ENCODE data around the gene AHNAK2.
A peak's percentile ranks its signal among the peaks of the same experiment; 100 is the strongest.

The AHNAK2 gene

GRCh38 chr14:104932676-104933631 lies 45.2 kb downstream of the AHNAK2 start:
- H3F3A ChIP-seq (ENCODE audit: insufficient read depth, low read length), result no peaks in the 10 kb centered on the region
- H3K4me3 ChIP-seq (ENCODE audit: low read depth, low read length, poor library complexity, severe bottlenecking), result peak overlapping the region; percentile 38
- H3K27me3 ChIP-seq (ENCODE audit: insufficient read depth, low read length), result no peaks in the 10 kb centered on the region; the same call in 1 of the 2 replicates
- no peaks in the 10 kb centered on the region for H3K9me2 ChIP-seq (ENCODE audit: low read depth, low read length)
- TF ChIP-seq EZH2 (IDR thresholded peaks at IDR 0.05; ENCODE audit: borderline replicate concordance, low read length), result no peak
- TF ChIP-seq CTCF (IDR thresholded peaks at IDR 0.05; ENCODE audit: low read length), result peak; percentile 48
- no peaks in the 10 kb centered on the region for H3K4me1 ChIP-seq (ENCODE audit: insufficient read depth, low read length, severe bottlenecking)
- H3K36me3 ChIP-seq (ENCODE audit: insufficient read depth, low read length), result no peaks in the 10 kb centered on the region
- no peak overlapping the region for H2AFZ ChIP-seq (ENCODE audit: low read length)
- peak overlapping the region; percentile 44; the same call in 1 of the 2 replicates for H3K4me2 ChIP-seq (ENCODE audit: low read length)
- H3K79me2 ChIP-seq (ENCODE audit: insufficient read depth, low read length), result no peaks in the 10 kb centered on the region
- no peaks in the 10 kb centered on the region for H4K20me1 ChIP-seq (ENCODE audit: insufficient read depth, low read length)
- H3K27ac ChIP-seq (ENCODE audit: low read depth, low read length, poor library complexity, severe bottlenecking), result no peak overlapping the region
- no peaks in the 10 kb centered on the region for H3K9me3 ChIP-seq (ENCODE audit: low read length)
- no peak overlapping the region for H3K9ac ChIP-seq (ENCODE audit: low read length)

GRCh38 chr14:104931771-104932675 lies 46.2 kb downstream of the AHNAK2 start:
- Histone ChIP-seq H3K27me3 (ENCODE audit: insufficient read depth, low read length) (no peaks in the 10 kb centered on the region), H3K79me2 (ENCODE audit: insufficient read depth, low read length) (no peaks in the 10 kb centered on the region), H3K9ac (ENCODE audit: low read length) (no peak overlapping the region), H3K4me2 (ENCODE audit: low read length) (no peak overlapping the region), H3K4me3 (ENCODE audit: low read depth, low read length, poor library complexity, severe bottlenecking) (no peak overlapping the region), H3K36me3 (ENCODE audit: insufficient read depth, low read length) (no peaks in the 10 kb centered on the region), H3F3A (ENCODE audit: insufficient read depth, low read length) (no peaks in the 10 kb centered on the region), H3K4me1 (ENCODE audit: insufficient read depth, low read length, severe bottlenecking) (peaks cover under 1% of the 10 kb centered on the region), H3K9me3 (ENCODE audit: low read length) (no peaks in the 10 kb centered on the region), H3K27ac (ENCODE audit: low read depth, low read length, poor library complexity, severe bottlenecking) (no peak overlapping the region), H2AFZ (ENCODE audit: low read length) (no peak overlapping the region), H3K9me2 (ENCODE audit: low read depth, low read length) (no peaks in the 10 kb centered on the region), H4K20me1 (ENCODE audit: insufficient read depth, low read length) (no peaks in the 10 kb centered on the region)
- TF ChIP-seq EZH2 (IDR thresholded peaks at IDR 0.05; ENCODE audit: borderline replicate concordance, low read length) (no peak), CTCF (IDR thresholded peaks at IDR 0.05; ENCODE audit: low read length) (no peak)

- Histone ChIP-seq H3K36me3 (ENCODE audit: insufficient read depth, low read length) (no peaks in the 10 kb centered on the region), H3K9me3 (ENCODE audit: low read length) (no peaks in the 10 kb centered on the region), H2AFZ (ENCODE audit: low read length) (no peak overlapping the region), H3K4me1 (ENCODE audit: insufficient read depth, low read length, severe bottlenecking) (peaks cover 7% of the 10 kb centered on the region), H3K9me2 (ENCODE audit: low read depth, low read length) (no peaks in the 10 kb centered on the region), H3K27me3 (ENCODE audit: insufficient read depth, low read length) (no peaks in the 10 kb centered on the region), H3K4me2 (ENCODE audit: low read length) (no peak overlapping the region), H3K9ac (ENCODE audit: low read length) (no peak overlapping the region), H3K4me3 (ENCODE audit: low read depth, low read length, poor library complexity, severe bottlenecking) (no peak overlapping the region), H3F3A (ENCODE audit: insufficient read depth, low read length) (no peaks in the 10 kb centered on the region), H4K20me1 (ENCODE audit: insufficient read depth, low read length) (no peaks in the 10 kb centered on the region), H3K27ac (ENCODE audit: low read depth, low read length, poor library complexity, severe bottlenecking) (no peak overlapping the region), H3K79me2 (ENCODE audit: insufficient read depth, low read length) (no peaks in the 10 kb centered on the region)
- TF ChIP-seq CTCF (IDR thresholded peaks at IDR 0.05; ENCODE audit: low read length) (no peak), EZH2 (IDR thresholded peaks at IDR 0.05; ENCODE audit: borderline replicate concordance, low read length) (no peak)
Measured at GRCh38 chr14:104931304-104931770, 46.8 kb downstream of the AHNAK2 start.
